IgD-negative memory B cell (primary cell): ENCODE measurements around the gene SND1. TPM values are rescaled to one million over a fixed set of nuclear protein-coding genes. Genes with fewer than 3 reads are reported as not detected.

Experiments
- H3K27ac Mint-ChIP-seq, 3 donors: one replicate each; pipeline ENCODE4 v1.8.0; 2020 to 2022; ENCODE audit warnings: mild to moderate bottlenecking in 3 of 3, mixed read lengths in 3 of 3, moderate library complexity in 1 of 3
- H3K27me3 Mint-ChIP-seq: one replicate; pipeline ENCODE4 v1.8.0; 2021; ENCODE audit warnings: mixed read lengths
- H3K36me3 Mint-ChIP-seq: one replicate; pipeline ENCODE4 v1.8.0; 2020; ENCODE audit warnings: mild to moderate bottlenecking, mixed read lengths
- H3K4me1 Mint-ChIP-seq, 3 donors: one replicate each; pipeline ENCODE4 v1.8.0; 2020 to 2022; ENCODE audit warnings: mixed read lengths in 3 of 3, mild to moderate bottlenecking in 1 of 3
- H3K4me3 Mint-ChIP-seq, 4 donors: one replicate each; pipeline ENCODE4 v1.8.0; 2020 to 2022; ENCODE audit warnings: mild to moderate bottlenecking in 4 of 4, mixed read lengths in 4 of 4, moderate library complexity in 3 of 4
- H3K9me3 Mint-ChIP-seq, 3 donors: one replicate each; pipeline ENCODE4 v1.8.0; 2020 to 2021; ENCODE audit warnings: mixed read lengths in 3 of 3, mild to moderate bottlenecking in 1 of 3
- polyA plus RNA-seq: library from polyadenylated mRNA; unstranded; fragments of 300-500 nt; fragmentation: Illumina TruSeq; gene quantifications from one replicate; pipeline ENCODE4 v1.2.3, GENCODE V29; 2021

Gene SND1
- polyA plus RNA-seq, 1 donor from 2014 or later, result 138 TPM

DNA sequence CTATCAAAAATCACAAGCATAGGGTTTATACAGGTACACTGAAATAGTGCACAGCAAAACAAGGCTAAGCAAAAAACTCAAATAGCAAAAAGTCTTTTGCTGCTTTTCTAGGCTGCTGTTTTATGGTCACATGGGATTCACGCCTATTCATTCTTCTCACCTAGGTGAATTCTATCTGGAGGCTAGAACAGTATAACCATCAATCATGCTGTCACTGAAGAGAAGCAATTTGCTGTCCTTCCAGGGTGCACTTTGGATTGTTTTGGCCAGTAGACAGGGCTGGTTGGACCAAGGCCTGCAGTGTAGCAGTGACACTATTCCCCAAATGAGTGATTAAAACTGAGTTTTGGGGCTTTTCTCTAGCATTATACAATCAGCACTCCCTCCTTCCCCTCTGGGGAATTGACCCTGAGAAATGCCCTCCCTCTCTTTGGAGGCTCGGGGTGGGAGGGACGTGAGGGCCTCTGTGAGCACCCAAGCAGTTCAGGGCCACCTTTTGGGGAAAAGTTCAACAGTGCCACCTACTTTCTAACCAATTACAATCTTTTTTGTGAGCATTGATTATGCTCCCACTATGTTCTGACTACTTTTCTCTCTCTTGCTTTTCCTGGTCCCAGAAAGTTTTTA lies 16.2 kb upstream of the SND1 start:
- Mint-ChIP-seq H3K9me3 (peaks cover 0 to 3% (median 1%) of the 10 kb centered on the region in 3 donors), H3K4me1 (peaks cover 0 to 3% (median 0%) of the 10 kb centered on the region in 3 donors), H3K27ac (no peak overlapping the region), H3K27me3 (peaks cover 44% of the 10 kb centered on the region), H3K36me3 (peaks cover 5% of the 10 kb centered on the region), H3K4me3 (no peak overlapping the region)

DNA sequence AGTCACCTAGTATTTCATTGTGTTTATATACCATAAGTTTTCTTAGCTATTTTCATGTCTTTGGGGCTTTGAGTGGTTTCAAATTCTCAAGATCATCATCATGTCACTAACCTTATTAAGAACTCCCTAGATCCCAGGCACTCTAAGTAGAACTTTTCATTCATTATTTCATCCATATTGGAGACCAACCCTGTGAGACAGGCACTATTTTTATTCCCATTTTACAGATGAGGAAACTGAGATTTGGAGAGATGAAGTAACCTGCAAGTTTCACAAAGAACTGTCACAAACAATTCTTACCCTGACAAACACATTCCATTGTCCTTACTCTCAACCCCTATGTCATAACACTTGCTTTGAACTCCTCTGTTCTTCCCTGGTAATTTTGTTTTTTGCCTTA lies 13.8 kb upstream of the SND1 start:
- Mint-ChIP-seq H3K27me3 (peaks cover 38% of the 10 kb centered on the region), H3K27ac (no peak overlapping the region)

DNA sequence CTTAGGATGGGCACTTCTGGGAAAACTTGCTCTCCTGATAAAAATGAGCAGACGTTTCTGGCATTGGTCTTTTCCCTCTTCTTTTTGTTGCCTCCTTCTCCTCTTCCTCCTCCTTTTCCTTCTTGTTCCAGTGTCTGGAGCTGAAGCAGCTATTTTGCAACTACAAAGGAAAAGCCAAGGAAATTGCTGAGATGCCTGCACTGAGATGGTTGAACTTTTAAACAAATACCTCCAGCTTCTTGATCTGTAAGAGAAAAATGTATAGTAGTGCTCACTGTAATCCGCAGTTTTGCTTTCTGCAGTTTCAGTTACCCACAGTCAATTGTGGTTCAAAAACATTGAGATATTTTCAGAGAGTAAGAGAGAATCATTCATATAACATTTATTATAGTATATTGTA lies 7.5 kb upstream of the SND1 start:
- no peak overlapping the region for H3K27ac Mint-ChIP-seq
- H3K9me3 Mint-ChIP-seq, result peaks cover 0 to 2% (median 0%) of the 10 kb centered on the region in 3 donors
- H3K36me3 Mint-ChIP-seq, result no peaks in the 10 kb centered on the region
- no peaks in the 10 kb centered on the region for H3K4me1 Mint-ChIP-seq
- no peak overlapping the region for H3K4me3 Mint-ChIP-seq
- peaks cover 8% of the 10 kb centered on the region for H3K27me3 Mint-ChIP-seq

More for the DNA sequence above, 13.8 kb upstream of the SND1 start:
- Mint-ChIP-seq H3K9me3 (peaks cover 0 to 3% (median 1%) of the 10 kb centered on the region in 3 donors), H3K4me1 (no peaks in the 10 kb centered on the region), H3K36me3 (peaks cover 3% of the 10 kb centered on the region), H3K4me3 (no peak overlapping the region)

DNA sequence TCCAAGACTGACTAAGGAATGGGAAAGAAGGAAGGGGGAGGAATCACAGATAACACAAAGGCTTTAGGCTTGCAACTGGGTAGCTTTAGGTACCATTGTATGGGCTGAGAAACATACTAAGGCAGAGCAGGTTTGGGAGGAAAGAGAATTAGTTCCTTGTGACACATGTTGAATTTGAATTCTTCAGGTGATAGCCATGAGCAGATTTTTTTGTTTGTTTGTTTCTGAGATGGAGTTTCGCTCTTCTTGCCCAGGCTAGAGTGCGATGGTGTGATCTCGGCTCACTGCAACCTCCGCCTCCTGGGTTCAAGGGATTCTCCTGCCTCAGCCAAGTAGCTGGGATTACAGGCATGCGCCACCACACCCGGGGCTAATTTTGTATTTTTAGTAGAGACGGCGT lies 4.4 kb upstream of the SND1 start:
- peak overlapping the region in 1 of 4 donors; percentile 14 for H3K4me3 Mint-ChIP-seq
- peaks cover 5 to 8% (median 7%) of the 10 kb centered on the region in 3 donors for H3K4me1 Mint-ChIP-seq
- no peaks in the 10 kb centered on the region for H3K36me3 Mint-ChIP-seq
- H3K27me3 Mint-ChIP-seq, result no peaks in the 10 kb centered on the region
- H3K27ac Mint-ChIP-seq, result peak overlapping the region in 1 of 3 donors; percentile 3
- H3K9me3 Mint-ChIP-seq, result peaks cover 0 to 2% (median 0%) of the 10 kb centered on the region in 3 donors

DNA sequence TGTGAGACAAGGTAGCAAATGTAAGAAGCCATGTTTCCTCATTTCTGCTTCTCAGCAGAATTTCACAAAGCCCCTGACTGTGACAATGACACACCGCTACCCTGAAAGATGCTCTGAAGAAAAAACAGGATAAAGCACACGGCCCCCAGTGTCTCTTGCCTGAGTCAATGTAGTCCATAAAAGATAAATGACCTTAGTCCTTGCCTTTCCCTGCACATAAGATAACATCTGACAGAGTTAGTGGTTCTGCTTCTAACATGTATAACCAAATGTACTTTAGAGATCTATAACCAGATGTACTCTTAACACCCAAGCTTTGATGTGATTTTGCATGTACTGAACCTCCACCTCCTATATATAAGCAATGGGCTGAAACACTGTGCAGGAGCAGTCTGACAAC lies 3.0 kb upstream of the SND1 start:
- peaks cover 0 to 2% (median 0%) of the 10 kb centered on the region in 3 donors for H3K9me3 Mint-ChIP-seq

DNA sequence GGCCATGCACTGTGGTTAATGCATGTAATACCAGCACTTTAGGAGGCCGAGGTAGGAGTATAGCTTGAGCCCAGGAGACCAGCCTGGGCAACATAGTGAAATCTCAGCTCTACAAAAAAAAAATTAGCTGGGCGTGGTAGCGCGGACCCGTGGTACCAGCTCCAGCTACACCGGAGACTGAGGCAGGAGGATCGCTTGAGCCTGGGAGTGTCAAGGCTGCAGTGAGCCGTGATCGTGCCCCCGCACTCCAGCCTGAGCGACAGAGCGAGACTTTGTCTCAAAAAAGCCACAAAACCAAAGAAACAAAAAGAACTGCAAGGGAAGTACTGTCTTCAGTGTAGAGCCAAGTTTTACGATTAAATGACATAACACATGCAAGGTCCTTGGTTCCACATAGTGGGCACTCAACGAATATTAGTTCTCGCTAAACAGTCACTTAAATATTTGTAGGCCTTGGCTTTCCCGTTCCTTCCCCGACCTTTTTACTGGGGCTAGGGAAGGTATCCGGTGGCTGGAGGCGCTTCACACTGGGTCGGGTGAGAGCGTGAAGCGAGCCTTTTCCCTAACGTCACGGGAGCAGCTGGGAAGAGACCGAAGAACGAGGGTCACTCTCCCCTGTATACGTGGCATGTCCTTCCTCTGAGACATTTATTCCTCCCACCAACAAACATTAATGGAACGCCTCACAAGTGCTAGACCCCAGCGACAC lies 993 bp upstream of the SND1 start:
- H3K4me3 Mint-ChIP-seq, result peak overlapping the region in 2 of 4 donors; percentile 97 to 98
- H3K27me3 Mint-ChIP-seq, result no peaks in the 10 kb centered on the region
- no peaks in the 10 kb centered on the region for H3K36me3 Mint-ChIP-seq
- no peak overlapping the region for H3K27ac Mint-ChIP-seq
- H3K9me3 Mint-ChIP-seq, result no peaks in the 10 kb centered on the region
- H3K4me1 Mint-ChIP-seq, result peaks cover 33 to 38% (median 37%) of the 10 kb centered on the region in 3 donors

More for the DNA sequence above, 3.0 kb upstream of the SND1 start:
- Mint-ChIP-seq H3K4me3 (no peak overlapping the region), H3K4me1 (peaks cover 17 to 18% (median 18%) of the 10 kb centered on the region in 3 donors), H3K27me3 (no peaks in the 10 kb centered on the region), H3K36me3 (no peaks in the 10 kb centered on the region), H3K27ac (no peak overlapping the region)

DNA sequence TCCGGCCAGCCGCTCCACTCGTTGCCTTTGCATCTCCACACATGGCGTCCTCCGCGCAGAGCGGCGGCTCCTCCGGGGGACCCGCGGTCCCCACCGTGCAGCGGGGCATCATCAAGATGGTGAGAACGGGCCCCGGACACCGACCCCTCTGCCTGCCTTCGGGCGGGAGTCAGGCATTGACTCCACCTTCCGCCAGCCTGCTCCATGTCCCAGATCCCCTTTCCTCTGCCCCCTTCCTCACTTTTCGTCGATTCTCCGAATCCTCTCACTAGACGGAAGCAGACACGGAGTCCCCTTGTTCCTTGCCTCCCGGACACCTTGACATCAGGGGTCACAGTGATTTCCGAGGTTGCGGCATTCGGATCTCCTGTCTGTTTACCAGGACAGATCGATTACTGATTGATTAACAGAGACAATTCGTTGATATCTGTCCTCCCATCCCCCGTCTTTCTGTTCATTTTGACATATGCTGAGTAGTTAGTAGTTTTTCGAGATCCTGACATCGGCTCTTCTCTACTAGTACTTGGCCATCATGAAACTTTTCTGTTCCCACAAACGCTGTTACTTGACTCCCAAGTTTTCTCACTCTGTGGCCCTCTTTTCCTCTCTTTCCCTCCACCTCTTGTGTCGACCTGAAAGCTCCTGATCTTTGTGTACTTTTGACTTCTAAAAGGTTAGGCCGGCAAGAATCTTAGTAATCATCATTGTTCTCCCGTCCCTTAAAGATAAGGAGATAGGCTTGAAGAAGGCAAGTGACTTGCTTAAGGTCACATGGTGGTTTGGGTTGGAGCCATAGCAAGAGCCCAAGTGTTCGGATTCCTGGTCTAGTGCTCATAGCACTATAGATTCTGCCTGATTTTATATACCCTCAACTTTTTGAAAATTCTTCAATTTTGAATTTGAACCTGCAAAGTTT lies 597 bp downstream of the SND1 start:
- Mint-ChIP-seq H3K4me1 (peaks cover 38 to 43% (median 42%) of the 10 kb centered on the region in 3 donors), H3K9me3 (no peaks in the 10 kb centered on the region), H3K27ac (no peak overlapping the region), H3K4me3 (peak overlapping the region in 2 of 4 donors; percentile 97 to 98), H3K36me3 (no peaks in the 10 kb centered on the region), H3K27me3 (no peaks in the 10 kb centered on the region)

DNA sequence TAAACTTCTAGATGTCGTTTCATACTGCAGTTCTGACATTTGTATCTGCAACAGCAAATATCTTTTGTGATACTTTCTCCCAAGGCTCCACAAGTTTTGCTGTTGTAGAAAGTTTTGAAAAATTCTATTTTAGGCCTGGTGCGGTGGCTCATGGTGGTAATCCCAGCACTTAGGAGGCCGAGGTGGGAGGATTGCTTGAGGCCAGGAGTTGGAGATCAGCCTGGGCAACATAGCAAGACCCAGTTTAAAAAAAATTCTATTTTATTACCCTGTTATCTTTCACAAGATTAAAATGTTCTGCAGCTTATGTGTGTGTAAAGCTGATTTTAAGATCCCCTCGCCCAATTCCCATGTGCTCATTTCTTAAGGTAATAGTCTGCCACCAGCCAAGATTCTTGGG lies 1.4 kb downstream of the SND1 start:
- H3K4me1 Mint-ChIP-seq, result peaks cover 42 to 45% (median 44%) of the 10 kb centered on the region in 3 donors
- peak overlapping the region in 3 of 4 donors; percentile 76 to 98 (median 97) for H3K4me3 Mint-ChIP-seq
- H3K9me3 Mint-ChIP-seq, result no peaks in the 10 kb centered on the region
- H3K27me3 Mint-ChIP-seq, result no peaks in the 10 kb centered on the region
- H3K36me3 Mint-ChIP-seq, result no peaks in the 10 kb centered on the region
- peak overlapping the region in 1 of 3 donors; percentile 84 for H3K27ac Mint-ChIP-seq

DNA sequence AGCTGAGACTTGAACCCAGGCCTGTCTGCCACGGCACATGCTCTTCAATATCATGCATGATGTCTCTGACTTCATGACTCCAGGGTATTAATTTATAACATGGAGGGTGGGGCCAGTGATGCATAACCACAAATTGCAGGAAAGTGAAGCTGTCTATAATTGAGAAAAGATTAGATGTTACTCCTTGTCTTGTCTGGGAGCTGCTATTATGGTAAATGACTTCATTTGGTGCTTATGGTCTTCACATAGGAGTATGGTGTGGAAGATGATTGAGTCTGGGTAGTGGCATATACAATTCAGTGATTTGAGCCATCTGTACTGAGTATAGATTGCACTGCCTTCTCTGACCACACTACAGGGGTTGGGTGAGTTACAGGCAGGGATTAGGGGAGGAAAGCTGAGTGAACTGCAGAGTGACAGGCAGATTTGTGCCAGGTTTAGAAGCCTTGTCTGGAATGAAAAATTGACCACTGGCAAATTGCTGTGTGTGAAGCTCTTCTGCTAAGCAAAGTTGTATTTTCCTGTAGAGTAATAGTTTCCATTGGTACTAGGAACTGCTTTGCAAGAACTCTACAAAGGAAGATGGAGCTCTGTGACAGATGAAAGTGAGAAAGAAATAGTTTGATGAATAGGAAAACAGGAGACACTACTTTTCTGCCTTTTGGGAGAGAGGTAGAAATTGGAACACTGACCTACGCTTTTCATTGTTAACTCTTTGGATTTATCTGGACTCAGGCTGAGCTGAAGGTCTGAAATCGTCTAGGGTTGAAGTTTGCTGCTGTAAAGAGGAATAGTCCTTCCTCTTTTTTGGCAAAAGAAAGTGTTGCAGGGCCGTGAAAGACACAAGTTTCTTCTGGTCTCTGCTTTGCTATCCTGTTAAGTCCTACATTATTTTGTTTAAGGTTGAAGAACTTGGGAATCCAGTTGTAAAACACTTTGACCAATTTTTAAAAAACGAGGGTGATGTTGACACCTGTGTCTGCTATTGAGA lies 2.7 kb downstream of the SND1 start:
- Mint-ChIP-seq H3K4me1 (peaks cover 48 to 52% (median 49%) of the 10 kb centered on the region in 3 donors), H3K36me3 (no peaks in the 10 kb centered on the region), H3K4me3 (peak overlapping the region in 3 of 4 donors; percentile 18 to 97 (median 65)), H3K9me3 (no peaks in the 10 kb centered on the region), H3K27me3 (no peaks in the 10 kb centered on the region), H3K27ac (peak overlapping the region; percentile 0 to 84 (median 57))

DNA sequence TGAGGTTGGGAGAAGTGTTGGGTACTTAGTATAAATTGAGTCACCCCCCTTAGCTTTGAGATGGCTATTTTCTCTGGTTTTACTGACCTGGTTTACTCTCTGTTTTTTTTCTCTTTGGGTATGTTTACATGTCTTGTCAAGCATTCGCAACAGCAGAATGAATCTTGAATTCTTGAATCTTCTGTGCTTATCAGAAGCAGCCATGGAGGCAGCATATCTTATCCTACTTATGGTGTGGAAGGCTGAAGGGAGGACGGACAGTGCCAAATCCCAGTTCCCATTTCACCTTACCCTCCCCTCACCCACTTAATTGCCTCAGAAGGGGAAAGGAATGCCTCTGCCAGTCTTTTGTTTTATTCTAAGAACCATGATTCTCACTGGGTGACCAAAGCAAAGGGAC lies 3.7 kb downstream of the SND1 start:
- peak overlapping the region in 1 of 3 donors; percentile 21 for H3K27ac Mint-ChIP-seq
- peaks cover 53 to 56% (median 54%) of the 10 kb centered on the region in 3 donors for H3K4me1 Mint-ChIP-seq
- H3K9me3 Mint-ChIP-seq, result no peaks in the 10 kb centered on the region
- peaks cover under 1% of the 10 kb centered on the region for H3K36me3 Mint-ChIP-seq
- no peaks in the 10 kb centered on the region for H3K27me3 Mint-ChIP-seq
- peak overlapping the region in 2 of 4 donors; percentile 50 to 97 for H3K4me3 Mint-ChIP-seq

DNA sequence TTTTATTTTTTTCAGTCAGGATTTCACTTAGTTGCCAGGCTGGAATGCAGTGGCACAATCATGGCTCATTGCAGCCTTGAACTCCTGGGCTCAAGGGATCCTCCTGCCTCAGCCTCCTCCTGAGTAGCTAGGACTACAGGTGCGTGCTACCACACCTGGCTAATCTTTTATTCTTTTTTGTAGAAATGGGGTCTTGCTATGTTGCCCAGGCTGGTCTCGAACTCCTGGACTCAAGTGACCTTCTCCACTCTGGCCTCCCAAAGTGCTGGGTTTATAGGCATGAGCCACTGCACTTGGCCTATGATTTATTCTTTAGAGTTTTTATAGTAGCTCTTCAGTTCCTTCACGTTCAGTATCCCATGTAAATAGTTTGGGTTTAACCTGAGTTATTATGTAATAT lies 5.5 kb downstream of the SND1 start:
- Mint-ChIP-seq H3K27ac (peak overlapping the region in 1 of 3 donors; percentile 17), H3K27me3 (no peaks in the 10 kb centered on the region), H3K4me3 (no peak overlapping the region), H3K4me1 (peaks cover 47 to 56% (median 52%) of the 10 kb centered on the region in 3 donors), H3K9me3 (no peaks in the 10 kb centered on the region), H3K36me3 (peaks cover 2% of the 10 kb centered on the region)

DNA sequence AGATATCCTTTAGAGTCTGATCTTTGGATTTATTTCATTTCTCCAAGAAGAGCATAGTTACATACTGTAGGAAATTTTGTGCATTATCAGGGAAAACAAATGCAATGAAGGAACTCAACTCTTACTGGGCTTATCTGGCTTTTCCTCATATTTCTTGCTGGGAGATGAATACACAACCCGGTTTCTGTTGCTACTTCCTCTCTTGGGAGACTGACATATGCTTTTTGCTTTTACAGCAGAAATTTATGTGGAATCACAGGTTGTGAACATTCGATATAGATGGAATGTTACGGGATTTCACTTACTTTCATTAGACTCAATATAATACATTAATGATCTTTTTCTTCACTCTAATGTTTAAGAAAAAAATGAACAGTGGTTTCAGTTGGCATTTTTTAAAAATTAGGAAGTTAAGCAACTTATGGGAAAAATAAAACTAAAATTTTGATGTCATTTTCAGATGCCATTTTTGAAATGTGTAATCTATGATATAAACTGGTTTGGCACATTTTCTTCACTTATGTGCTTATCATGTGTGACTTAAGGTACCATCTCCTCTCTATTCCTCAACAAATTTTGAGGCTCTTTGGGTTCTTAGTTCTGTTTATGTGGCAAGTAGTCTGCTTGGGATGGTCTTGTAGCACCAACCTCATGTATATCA lies 7.1 kb downstream of the SND1 start:
- H3K27ac Mint-ChIP-seq, result no peak overlapping the region
- H3K4me3 Mint-ChIP-seq, result no peak overlapping the region
- H3K9me3 Mint-ChIP-seq, result no peaks in the 10 kb centered on the region
- peaks cover 2% of the 10 kb centered on the region for H3K36me3 Mint-ChIP-seq
- H3K27me3 Mint-ChIP-seq, result no peaks in the 10 kb centered on the region
- H3K4me1 Mint-ChIP-seq, result peaks cover 35 to 45% (median 40%) of the 10 kb centered on the region in 3 donors

DNA sequence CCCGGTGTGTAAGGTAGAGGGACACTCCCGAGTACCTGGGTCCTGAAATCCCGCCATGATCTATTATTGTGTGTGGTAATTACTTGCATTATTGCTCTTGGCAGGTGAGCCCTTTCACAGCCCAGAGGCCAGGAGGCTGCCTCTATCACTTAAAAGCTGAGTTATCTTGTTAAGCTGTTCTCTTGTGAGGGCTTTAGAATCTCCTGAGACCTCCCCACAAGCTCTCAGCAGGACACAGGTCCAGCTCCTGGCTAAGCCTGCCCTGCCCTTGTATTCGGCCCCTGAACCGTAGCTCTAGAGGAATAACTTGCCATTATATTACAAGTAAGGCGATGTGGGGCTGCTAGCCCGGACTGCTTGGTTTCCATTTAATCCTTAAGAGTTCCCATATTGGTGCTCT lies 13.9 kb downstream of the SND1 start:
- Mint-ChIP-seq H3K36me3 (peaks cover 3% of the 10 kb centered on the region), H3K9me3 (no peaks in the 10 kb centered on the region), H3K27me3 (no peaks in the 10 kb centered on the region), H3K4me3 (no peak overlapping the region), H3K27ac (no peak overlapping the region), H3K4me1 (peaks cover 19 to 35% (median 33%) of the 10 kb centered on the region in 3 donors)
